Motor neuron (in vitro differentiated cells): Measurements from ENCODE around the gene ZBTB7A. TPM values are rescaled to one million over a fixed set of nuclear protein-coding genes. Genes with fewer than 3 reads are reported as not detected.

Experiments used
- ATAC-seq, 8 experiments: fragments of 200-7000 bp; cut with Tn5 transposase; replicated peaks in 6 of 8; 2 replicates each; pipeline ENCODE4 v1.8.0; 2021; ENCODE audit warnings: mild to moderate bottlenecking in 8 of 8, moderate library complexity in 8 of 8
- H3K27ac ChIP-seq, 2 donors: fragments of 250-450 bp; sonication (Bioruptor Pico); 2 replicates each; pipeline ENCODE4 v1.9.0; 2021; ENCODE audit warnings: antibody characterized with exemption in 2 of 2, mild to moderate bottlenecking in 2 of 2, moderate library complexity in 1 of 2
- H3K4me1 ChIP-seq, 2 donors: fragments of 250-450 bp; sonication (Bioruptor Pico); replicated peaks in 1 of 2; 2 replicates each; pipeline ENCODE4 v1.6.1; 2021; ENCODE audit warnings: antibody characterized with exemption in 2 of 2, mild to moderate bottlenecking in 2 of 2, moderate library complexity in 1 of 2
- H3K4me3 ChIP-seq, 5 donors: fragments of 250-450 bp; sonication (Bioruptor Pico); 2 replicates each; pipeline ENCODE4 v1.9.0; 2021; ENCODE audit warnings: antibody characterized with exemption in 5 of 5, mild to moderate bottlenecking in 5 of 5, moderate library complexity in 4 of 5
- WGBS, 10 experiments: fragments of 450-650 bp; shearing (Covaris generic); methylation state at CpG; one replicate each; pipeline ENCODE4 v1.0.0; 2022; 5-methylcytosine and 5-hydroxymethylcytosine counted together
- in situ Hi-C, 9 experiments: fragments of 400-800 bp; cut with MboI; loops; one replicate each; pipeline ENCODE4 v1.15.0; 2021; ENCODE audit warnings: low sequenced_read_pairs in 9 of 9, low pct_unique_long_range_greater_than_20kb in 2 of 9; ENCODE audit not compliant: unreplicated experiment in 9 of 9
- total RNA-seq, 8 experiments: library from RNA; unstranded; fragments of 300-600 nt; gene quantifications; 2 replicates each; pipeline versions ENCODE4 v1.2.3 to v1.2.4, GENCODE V29; 2022

Gene ZBTB7A
- total RNA-seq, 8 experiments from 2014 or later, result 1.6 to 13.5 (median 4.1) TPM

GRCh38 chr19:4100647-4101495 is 34.2 kb upstream of the ZBTB7A start:
- ATAC-seq, result no peak
- no peak overlapping the region for H3K27ac ChIP-seq
- no peak overlapping the region for H3K4me3 ChIP-seq
- 71 to 100% (median 100%) methylated on average over 1 to 2 of the region's 38 CpGs; no CpG with 5 or more reads in 4 of the 10 experiments for WGBS, 10 experiments
- H3K4me1 ChIP-seq, result no peaks in the 10 kb centered on the region
- in situ Hi-C loops, result no loop called here

- 90 to 100% (median 93%) methylated on average over 1 to 5 of the region's 38 CpGs; no CpG with 5 or more reads in 7 of the 10 experiments for WGBS, 10 experiments
- H3K4me1 ChIP-seq, result no peaks in the 10 kb centered on the region
- H3K4me3 ChIP-seq, result no peak overlapping the region
- no peak overlapping the region for H3K27ac ChIP-seq
- in situ Hi-C loops, result no loop called here
- ATAC-seq, result no peak
Observed at GRCh38 chr19:4099041-4099764, 32.5 kb upstream of the ZBTB7A start.

DNA sequence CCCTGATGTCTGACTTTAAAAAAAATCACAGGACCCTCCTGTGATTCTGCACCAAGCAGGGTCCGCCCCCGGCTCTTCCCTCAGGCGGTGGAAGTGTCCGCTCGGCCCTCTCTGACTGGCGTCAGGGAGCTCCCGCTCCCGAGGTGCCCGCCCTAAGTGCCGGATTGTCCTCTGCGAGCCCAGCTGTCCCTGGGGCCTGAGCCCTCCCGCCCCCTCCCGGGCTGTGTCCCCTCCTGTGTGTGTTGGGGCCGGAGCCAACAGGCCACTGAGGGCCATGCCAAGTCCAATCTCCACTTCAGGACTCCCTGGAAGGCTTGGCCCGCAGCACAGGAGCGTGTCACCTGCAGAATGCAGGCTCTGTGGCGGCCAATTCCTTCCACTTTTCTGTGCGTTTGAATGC is 31.8 kb upstream of the ZBTB7A start:
- Histone ChIP-seq H3K4me1 (no peaks in the 10 kb centered on the region), H3K27ac (no peak overlapping the region), H3K4me3 (no peak overlapping the region)
- peak in 1 of 8 experiments; percentile 9 for ATAC-seq
- WGBS, 10 experiments, result 92 to 100% (median 100%) methylated on average over 1 to 5 of the region's 18 CpGs; no CpG with 5 or more reads in 7 of the 10 experiments
- in situ Hi-C loops, result no loop called here

- 79 to 100% (median 87%) methylated on average over 1 to 6 of the region's 11 CpGs; no CpG with 5 or more reads in 6 of the 10 experiments for WGBS, 10 experiments
- H3K4me3 ChIP-seq, result no peak overlapping the region
- in situ Hi-C loops, result no loop called here
- no peak for ATAC-seq
- no peak overlapping the region for H3K27ac ChIP-seq
- H3K4me1 ChIP-seq, result no peaks in the 10 kb centered on the region
Observed at GRCh38 chr19:4097501-4097900, 30.8 kb upstream of the ZBTB7A start.

GRCh38 chr19:4096049-4096892 is 29.6 kb upstream of the ZBTB7A start:
- WGBS, 10 experiments, result 94 to 100% methylated on average over 3 of the region's 31 CpGs; no CpG with 5 or more reads in 8 of the 10 experiments
- Histone ChIP-seq H3K4me3 (no peak overlapping the region), H3K27ac (no peak overlapping the region), H3K4me1 (no peaks in the 10 kb centered on the region)
- ATAC-seq, result no peak
- in situ Hi-C loops, result no loop called here

DNA sequence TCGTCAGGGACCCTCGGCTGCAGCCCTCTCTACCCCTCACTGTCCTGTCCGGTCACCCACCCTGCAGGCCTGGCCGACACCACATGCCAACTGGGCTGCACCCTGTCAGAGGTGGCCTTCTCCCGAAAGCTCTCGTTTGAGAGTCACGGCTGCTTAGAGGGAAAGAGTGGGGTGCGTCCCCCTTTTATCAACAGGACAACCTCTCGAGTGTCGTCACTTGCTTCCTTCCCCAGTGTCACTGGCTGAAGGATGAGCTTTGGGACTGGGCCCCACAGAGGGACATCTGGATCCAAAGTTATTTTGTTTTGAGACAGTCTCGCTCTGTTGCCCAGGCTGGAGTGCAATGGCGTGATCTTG is 28.8 kb upstream of the ZBTB7A start:
- no peaks in the 10 kb centered on the region for H3K4me1 ChIP-seq
- WGBS, 10 experiments, result 90 to 97% (median 93%) methylated on average over 2 to 10 of the region's 12 CpGs; no CpG with 5 or more reads in 6 of the 10 experiments
- no peak for ATAC-seq
- no peak overlapping the region for H3K27ac ChIP-seq
- in situ Hi-C loops, result no loop called here
- no peak overlapping the region for H3K4me3 ChIP-seq

DNA sequence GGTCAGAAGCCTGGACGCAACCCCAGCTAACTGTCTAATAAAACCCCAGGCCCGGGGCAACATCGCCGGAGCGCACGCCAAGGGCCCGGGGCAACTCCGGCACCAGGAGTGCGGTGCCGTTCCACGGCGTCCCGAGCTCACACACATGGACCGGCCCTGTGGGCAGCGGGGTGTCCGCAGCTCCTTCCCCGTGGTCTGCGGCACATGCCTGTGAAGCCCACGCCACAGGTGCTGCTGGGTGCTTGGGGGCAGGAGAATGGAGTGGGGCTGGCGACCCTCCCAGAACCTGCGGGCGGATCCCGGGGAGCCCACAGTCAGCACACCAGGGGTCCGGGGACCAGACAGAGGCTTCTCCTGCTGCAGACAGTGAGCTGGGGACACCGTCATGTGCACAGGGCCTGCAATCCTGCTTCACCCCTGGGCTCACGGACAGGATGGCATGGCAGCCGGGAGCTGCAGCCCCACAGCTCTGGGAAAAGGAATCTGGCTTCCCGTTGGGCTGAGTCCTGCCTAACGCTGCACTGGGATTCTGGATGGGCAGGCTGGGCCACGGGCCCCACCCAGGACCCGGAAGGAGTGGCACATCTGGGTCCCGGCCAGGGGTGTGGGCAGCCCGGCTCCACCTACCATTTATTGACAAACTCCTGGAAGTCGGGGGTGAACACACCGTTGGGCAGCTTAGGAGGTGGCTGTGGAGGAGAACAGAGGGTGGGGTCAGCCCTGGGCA is 28.2 kb upstream of the ZBTB7A start:
- peak in 2 of 8 experiments; percentile 29 to 55 for ATAC-seq
- WGBS, 10 experiments, result 10 to 100% (median 93%) methylated on average over 1 to 6 of the region's 35 CpGs; no CpG with 5 or more reads in 5 of the 10 experiments
- in situ Hi-C loops, result no loop called here
- Histone ChIP-seq H3K4me3 (no peak overlapping the region), H3K27ac (no peak overlapping the region), H3K4me1 (no peaks in the 10 kb centered on the region)

- in situ Hi-C loops, result no loop called here
- no peak overlapping the region for H3K27ac ChIP-seq
- WGBS, 10 experiments, result 82 to 100% (median 100%) methylated on average over 2 to 7 of the region's 19 CpGs; no CpG with 5 or more reads in 7 of the 10 experiments
- no peaks in the 10 kb centered on the region for H3K4me1 ChIP-seq
- no peak overlapping the region for H3K4me3 ChIP-seq
- ATAC-seq, result no peak
Observed at GRCh38 chr19:4094291-4094690, 27.6 kb upstream of the ZBTB7A start.

DNA sequence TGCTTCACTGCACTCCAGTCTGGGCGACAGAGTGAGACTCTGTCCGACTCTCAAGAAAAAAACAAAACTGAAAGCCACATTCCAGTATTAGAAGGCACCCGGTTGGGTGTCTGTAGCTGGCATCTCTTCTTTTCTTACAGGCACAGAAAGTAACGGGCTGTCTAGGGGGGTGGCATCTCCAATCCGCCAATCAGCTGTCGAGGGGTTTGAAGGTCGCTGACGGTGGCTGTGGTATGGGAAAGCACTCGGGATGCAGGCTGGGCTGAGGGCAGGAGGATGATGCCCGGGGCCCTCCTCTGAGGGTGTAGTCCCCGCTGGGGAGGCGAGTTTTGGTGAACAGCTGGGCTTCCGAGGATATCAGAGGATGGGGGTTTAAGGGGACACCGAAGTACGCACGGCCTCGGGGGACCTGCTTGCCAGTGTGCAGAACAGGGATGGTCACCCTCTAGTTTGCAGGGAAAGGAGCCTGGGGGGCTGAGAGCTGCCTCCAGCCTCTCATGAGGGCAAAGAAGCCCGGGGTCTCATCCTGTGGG is 27.0 kb upstream of the ZBTB7A start:
- H3K4me3 ChIP-seq, result no peak overlapping the region
- in situ Hi-C loops, result no loop called here
- ATAC-seq, result no peak
- H3K4me1 ChIP-seq, result no peaks in the 10 kb centered on the region
- no peak overlapping the region for H3K27ac ChIP-seq
- WGBS, 10 experiments, result 60 to 100% (median 91%) methylated on average over 1 to 6 of the region's 18 CpGs; no CpG with 5 or more reads in 3 of the 10 experiments

- 90 to 100% (median 95%) methylated on average over 2 of the region's 52 CpGs; no CpG with 5 or more reads in 6 of the 10 experiments for WGBS, 10 experiments
- in situ Hi-C loops, result no loop called here
- peak in 4 of 8 experiments; percentile 9 to 34 (median 23) for ATAC-seq
Observed at GRCh38 chr19:4090356-4091220, 23.9 kb upstream of the ZBTB7A start.

DNA sequence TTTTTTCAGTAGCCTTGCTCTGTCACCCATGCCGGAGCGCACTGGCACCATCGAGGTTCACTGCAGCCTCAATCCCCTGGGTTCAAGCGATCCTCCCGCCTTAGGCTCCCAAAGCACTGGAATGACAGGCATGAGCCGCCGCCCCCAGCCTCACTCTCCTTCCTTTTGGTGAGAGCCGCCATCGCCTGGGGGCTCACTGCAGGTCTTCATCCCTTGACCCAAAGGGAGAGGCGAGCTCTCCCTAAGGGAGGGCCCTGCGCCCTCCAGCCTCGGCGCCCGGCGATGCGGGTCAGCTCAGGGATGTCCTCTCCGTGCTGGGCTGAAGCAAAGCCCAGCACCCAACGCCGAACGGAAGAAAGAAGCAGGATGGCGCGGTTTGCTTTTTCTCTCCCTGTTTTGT is 23.2 kb upstream of the ZBTB7A start:
- 100% methylated on average over 2 to 9 of the region's 22 CpGs; no CpG with 5 or more reads in 6 of the 10 experiments for WGBS, 10 experiments
- H3K4me1 ChIP-seq, result no peaks in the 10 kb centered on the region
- in situ Hi-C loops, result no loop called here
- no peak overlapping the region for H3K4me3 ChIP-seq
- H3K27ac ChIP-seq, result no peak overlapping the region
- no peak for ATAC-seq

More at GRCh38 chr19:4090356-4091220, 23.9 kb upstream of the ZBTB7A start:
- H3K4me3 ChIP-seq, result no peak overlapping the region
- no peak overlapping the region for H3K27ac ChIP-seq
- H3K4me1 ChIP-seq, result no peaks in the 10 kb centered on the region
